Choroid plexus epithelial cell (primary cell): ENCODE results near the gene ELMO1.

ENCODE experiments used
- DNase-seq: peaks from one replicate; pipeline ENCODE4 v3.0.0-alpha.2; 2010; ENCODE audit warnings: low read depth
- H3K4me3 ChIP-seq: 2 replicates; pipeline ENCODE4 v1.5.1; 2011; ENCODE audit warnings: low read depth, mild to moderate bottlenecking, control low read depth, low read length, moderate library complexity
- CTCF ChIP-seq: conservative IDR thresholded peaks from 2 replicates; pipeline ENCODE4 v1.5.1; 2011; ENCODE audit warnings: low read depth, mild to moderate bottlenecking, control low read depth, inconsistent platforms, low read length, moderate library complexity

ELMO1 gene

DNA sequence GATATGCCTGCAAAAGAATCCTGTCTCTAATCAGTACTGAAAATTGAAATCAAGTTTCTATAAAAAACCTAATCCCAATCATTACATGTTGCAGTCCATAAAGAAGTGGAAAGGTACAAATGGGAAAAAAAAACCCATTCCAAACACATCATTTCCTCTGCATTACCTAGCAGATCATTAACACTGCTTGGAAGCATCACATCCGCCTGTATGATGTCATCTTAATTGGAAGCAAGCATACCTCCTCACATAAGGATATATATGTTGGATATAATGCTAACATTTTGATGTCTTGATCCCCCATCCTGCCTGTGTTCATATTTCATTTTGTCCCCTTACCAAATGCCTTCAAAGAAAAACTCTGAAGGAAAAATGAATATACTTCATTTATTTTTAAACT is 483.0 kb downstream of the ELMO1 start:
- DNase-seq = no peak
- no peak overlapping the region for H3K4me3 ChIP-seq
- no peak for TF ChIP-seq CTCF

GRCh38 chr7:36964297-36964696 is 484.4 kb downstream of the ELMO1 start:
- DNase-seq = no peak
- no peak overlapping the region for H3K4me3 ChIP-seq
- no peak for TF ChIP-seq CTCF

GRCh38 chr7:36962367-36962766 is 486.3 kb downstream of the ELMO1 start:
- TF ChIP-seq CTCF = no peak
- no peak for DNase-seq
- H3K4me3 ChIP-seq = no peak overlapping the region

GRCh38 chr7:36961693-36962092 is 487.0 kb downstream of the ELMO1 start:
- no peak for TF ChIP-seq CTCF
- H3K4me3 ChIP-seq = no peak overlapping the region
- no peak for DNase-seq

DNA sequence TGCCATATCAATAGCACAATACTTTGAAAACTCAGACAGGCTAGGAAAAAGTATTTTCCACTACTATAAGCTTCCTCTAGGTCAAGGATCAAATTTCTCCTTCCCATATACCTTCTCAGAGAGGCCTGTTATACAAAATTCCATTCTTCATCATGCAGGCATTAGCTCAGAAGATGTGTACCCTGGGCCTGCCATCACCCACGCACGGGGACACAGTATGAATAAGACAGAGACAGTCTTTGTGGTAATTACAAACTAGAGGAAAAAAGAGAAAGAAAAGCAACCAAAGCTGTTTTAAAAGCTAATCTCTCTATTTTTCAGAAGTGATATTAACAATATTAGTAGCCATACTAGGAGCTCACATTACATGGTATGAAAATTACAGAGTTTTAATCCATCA is 487.6 kb downstream of the ELMO1 start:
- H3K4me3 ChIP-seq = no peak overlapping the region
- no peak for TF ChIP-seq CTCF
- no peak for DNase-seq

GRCh38 chr7:36960105-36960504 is 488.6 kb downstream of the ELMO1 start:
- no peak for DNase-seq
- no peak for TF ChIP-seq CTCF
- H3K4me3 ChIP-seq = no peak overlapping the region

GRCh38 chr7:36958111-36958733 is 490.4 kb downstream of the ELMO1 start:
- no peak for TF ChIP-seq CTCF
- no peak overlapping the region for H3K4me3 ChIP-seq
- no peak for DNase-seq
